ENCODE results near the gene ACSBG1.

Gene ACSBG1

DNA sequence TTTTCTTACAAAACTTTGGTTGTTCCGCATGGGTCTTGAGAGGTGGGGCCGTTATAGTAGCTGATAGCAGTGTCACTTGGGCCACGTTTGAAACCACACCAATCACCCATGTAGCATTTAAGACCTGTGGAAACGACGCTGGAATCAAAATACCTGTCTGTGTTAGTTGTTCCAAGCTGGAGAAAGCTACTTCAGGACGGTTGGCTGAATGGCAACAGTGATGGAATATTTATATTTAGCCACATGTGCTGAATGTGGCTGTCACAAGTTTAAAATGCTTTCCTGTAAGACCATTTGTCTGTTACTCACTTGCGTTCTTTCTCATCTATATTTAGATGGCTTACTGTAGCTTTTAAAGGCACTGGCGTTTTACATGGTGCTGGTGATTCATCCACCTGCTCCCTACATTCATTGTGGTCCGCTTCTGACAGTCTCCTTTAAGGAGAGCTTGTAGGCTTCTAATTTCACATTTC lies 31.4 kb upstream of the ACSBG1 start:
- H3K9me3 ChIP-seq (ENCODE audit: insufficient read depth, low read length), result no peaks in the 10 kb centered on the region
- no peak overlapping the region for H3K9ac ChIP-seq (ENCODE audit: low read length)
- TF ChIP-seq CTCF (IDR thresholded peaks at IDR 0.05; ENCODE audit: insufficient read depth, low read length, poor library complexity, severe bottlenecking), result no peak
- no peak for TF ChIP-seq EZH2phosphoT487 (conservative IDR thresholded peaks at IDR 0.05; ENCODE audit: low read length)
- no peak overlapping the region for H3K4me2 ChIP-seq (ENCODE audit: low read depth, low read length, poor library complexity, severe bottlenecking)
- H3K36me3 ChIP-seq (ENCODE audit: low read length), result no peaks in the 10 kb centered on the region
- no peak overlapping the region for H3K27ac ChIP-seq (ENCODE audit: low read depth, low read length)
- no peak overlapping the region for H2AFZ ChIP-seq (ENCODE audit: low read depth, low read length, severe bottlenecking)
- no peaks in the 10 kb centered on the region for H3K9me2 ChIP-seq (replicated peaks; ENCODE audit: insufficient read depth, low read length)
- H3F3A ChIP-seq (ENCODE audit: insufficient read depth), result no peaks in the 10 kb centered on the region
- no peaks in the 10 kb centered on the region for H3K79me2 ChIP-seq (ENCODE audit: insufficient read depth, low read length)
- no peaks in the 10 kb centered on the region for H4K20me1 ChIP-seq (ENCODE audit: low read depth, low read length)
- no peaks in the 10 kb centered on the region for H3K27me3 ChIP-seq (ENCODE audit: low read length)
- no peak overlapping the region for H3K4me3 ChIP-seq (ENCODE audit: insufficient read depth, low read length, poor library complexity, severe bottlenecking)

- H2AFZ ChIP-seq (ENCODE audit: low read depth, low read length, severe bottlenecking), result no peak overlapping the region
- no peak overlapping the region for H3K4me2 ChIP-seq (ENCODE audit: low read depth, low read length, poor library complexity, severe bottlenecking)
- H3K4me3 ChIP-seq (ENCODE audit: insufficient read depth, low read length, poor library complexity, severe bottlenecking), result no peak overlapping the region
- H3K36me3 ChIP-seq (ENCODE audit: low read length), result no peaks in the 10 kb centered on the region
- no peak overlapping the region for H3K27ac ChIP-seq (ENCODE audit: low read depth, low read length)
- no peak overlapping the region for H3K9ac ChIP-seq (ENCODE audit: low read length)
- no peaks in the 10 kb centered on the region for H3K9me2 ChIP-seq (replicated peaks; ENCODE audit: insufficient read depth, low read length)
- TF ChIP-seq CTCF (IDR thresholded peaks at IDR 0.05; ENCODE audit: insufficient read depth, low read length, poor library complexity, severe bottlenecking) (no peak), EZH2phosphoT487 (conservative IDR thresholded peaks at IDR 0.05; ENCODE audit: low read length) (no peak)
- no peaks in the 10 kb centered on the region for H3K9me3 ChIP-seq (ENCODE audit: insufficient read depth, low read length)
- no peaks in the 10 kb centered on the region for H3K27me3 ChIP-seq (ENCODE audit: low read length)
- no peaks in the 10 kb centered on the region for H4K20me1 ChIP-seq (ENCODE audit: low read depth, low read length)
- H3K79me2 ChIP-seq (ENCODE audit: insufficient read depth, low read length), result no peaks in the 10 kb centered on the region
- no peaks in the 10 kb centered on the region for H3F3A ChIP-seq (ENCODE audit: insufficient read depth)
Measured at GRCh38 chr15:78265137-78265460, 30.7 kb upstream of the ACSBG1 start.

DNA sequence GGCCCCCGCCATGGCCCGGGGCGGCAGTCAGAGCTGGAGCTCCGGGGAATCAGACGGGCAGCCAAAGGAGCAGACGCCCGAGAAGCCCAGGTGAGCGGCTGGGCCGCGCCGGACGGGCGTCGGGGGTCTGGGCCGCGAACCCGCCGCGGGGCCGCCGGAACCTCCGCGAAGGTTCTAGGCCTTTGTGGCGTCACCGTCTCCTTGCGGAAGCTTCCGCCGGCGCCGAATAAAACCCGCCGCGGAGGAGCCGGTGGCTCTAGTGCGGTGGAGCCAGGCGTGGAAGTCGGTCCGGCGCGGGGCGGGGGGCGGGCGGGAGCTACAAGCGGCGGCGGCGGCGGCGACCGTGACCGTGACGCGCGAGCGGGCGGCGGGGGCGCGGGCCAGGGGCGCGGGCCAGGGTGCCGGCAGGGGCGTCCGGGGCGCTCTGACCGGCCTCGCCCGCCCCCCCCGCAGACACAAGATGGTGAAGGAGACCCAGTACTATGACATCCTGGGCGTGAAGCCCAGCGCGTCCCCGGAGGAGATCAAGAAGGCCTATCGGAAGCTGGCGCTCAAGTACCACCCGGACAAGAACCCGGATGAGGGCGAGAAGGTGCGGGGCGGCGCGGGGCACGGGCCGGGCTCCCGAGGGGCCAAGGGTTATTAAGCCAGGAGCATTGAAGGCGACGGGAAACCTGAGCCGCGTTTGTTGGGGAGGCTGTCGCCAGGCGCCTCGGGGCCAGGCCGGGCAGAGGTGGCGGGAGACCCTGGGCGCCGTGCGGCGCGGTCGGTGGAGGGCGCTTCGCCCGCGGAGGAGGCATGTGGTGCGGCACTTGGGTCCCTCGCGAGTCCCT lies 30.2 kb upstream of the ACSBG1 start, which contains the start of gene DNAJA4:
Gene DNAJA4, plus strand, starts transcription at position 259 of the 833 bp plus-strand sequence. Its CDS starts 202 bp downstream, at position 461.
- H3K4me2 ChIP-seq (ENCODE audit: low read depth, low read length, poor library complexity, severe bottlenecking), result no peak within 1 kb of the TSS
- no peaks in the 10 kb centered on the region for H4K20me1 ChIP-seq (ENCODE audit: low read depth, low read length)
- no peaks in the 10 kb centered on the region for H3K9me2 ChIP-seq (replicated peaks; ENCODE audit: insufficient read depth, low read length)
- no peaks in the 10 kb centered on the region for H3K79me2 ChIP-seq (ENCODE audit: insufficient read depth, low read length)
- H3F3A ChIP-seq (ENCODE audit: insufficient read depth), result no peaks in the 10 kb centered on the region
- H3K9ac ChIP-seq (ENCODE audit: low read length), result no peak within 1 kb of the TSS
- no peak within 1 kb of the TSS for H3K27ac ChIP-seq (ENCODE audit: low read depth, low read length)
- H3K4me3 ChIP-seq (ENCODE audit: insufficient read depth, low read length, poor library complexity, severe bottlenecking), result no peak within 1 kb of the TSS
- H3K27me3 ChIP-seq (ENCODE audit: low read length), result no peaks in the 10 kb centered on the region
- TF ChIP-seq EZH2phosphoT487 (conservative IDR thresholded peaks at IDR 0.05; ENCODE audit: low read length), result no peak
- TF ChIP-seq CTCF (IDR thresholded peaks at IDR 0.05; ENCODE audit: insufficient read depth, low read length, poor library complexity, severe bottlenecking), result no peak
- H2AFZ ChIP-seq (ENCODE audit: low read depth, low read length, severe bottlenecking), result no peak within 1 kb of the TSS
- no peaks in the 10 kb centered on the region for H3K9me3 ChIP-seq (ENCODE audit: insufficient read depth, low read length)
- H3K36me3 ChIP-seq (ENCODE audit: low read length), result no peaks in the 10 kb centered on the region

Measured in SU-DHL-6 (cell line).